GM23248 (cell line): Measurements from ENCODE around the gene NKAIN2.

Source experiments
- EZH2 ChIP-seq: fragments of 200-600 bp; sonication (generic); IDR thresholded peaks from 2 replicates; pipeline ENCODE4 v1.6.1; 2018; ENCODE audit warnings: antibody characterized with exemption, mild to moderate bottlenecking; ENCODE audit not compliant: insufficient read depth, poor library complexity, severe bottlenecking
- EZH2phosphoT487 ChIP-seq: fragments of 200-600 bp; sonication (generic); IDR thresholded peaks from 2 replicates; pipeline ENCODE4 v1.6.1; 2018; ENCODE audit warnings: antibody characterized with exemption, moderate library complexity, mild to moderate bottlenecking, low read depth; ENCODE audit not compliant: insufficient read depth

- TF ChIP-seq EZH2phosphoT487 (no peak), EZH2 (no peak)
Observed at GRCh38 chr6:124479991-124480430, 676.3 kb downstream of the NKAIN2 start.
